NCI-H2227 (cell line): ENCODE results near the gene UQCRQ.
A peak's percentile ranks its signal among the peaks of the same experiment; 100 is the strongest.

Source experiments
- DNase-seq: peaks from one replicate; lab custom pipeline; 2025; ENCODE audit not compliant: unreplicated experiment; lab: John Stamatoyannopoulos, UW

UQCRQ gene

GRCh38 chr5:132866342-132867045 lies at the start of gene UQCRQ, which contains the start of gene GDF9:
Gene UQCRQ (plus strand): TSS chr5:132866642. CDS start chr5:132866882, 240 bp downstream.
Gene GDF9 (minus strand): TSS chr5:132866469. CDS start chr5:132864533, 1,936 bp downstream.
- peak; percentile 96 for DNase-seq

- no peak for DNase-seq
Observed at GRCh38 chr5:132817011-132817410, 49.4 kb upstream of the UQCRQ start.

- peak; percentile 25 for DNase-seq
Observed at GRCh38 chr5:132819468-132819867, 47.0 kb upstream of the UQCRQ start.

- DNase-seq: peak; percentile 89
Observed at GRCh38 chr5:132820162-132820754, 46.2 kb upstream of the UQCRQ start.

GRCh38 chr5:132821350-132821749 lies 45.1 kb upstream of the UQCRQ start:
- DNase-seq: no peak

- DNase-seq: no peak
Observed at GRCh38 chr5:132821791-132822190, 44.7 kb upstream of the UQCRQ start.

GRCh38 chr5:132822650-132823480 lies 43.6 kb upstream of the UQCRQ start:
- no peak for DNase-seq

GRCh38 chr5:132823481-132824050 lies 42.9 kb upstream of the UQCRQ start:
- DNase-seq: no peak

GRCh38 chr5:132824426-132824825 lies 42.0 kb upstream of the UQCRQ start:
- DNase-seq: no peak

- DNase-seq: no peak
Observed at GRCh38 chr5:132825033-132825833, 41.2 kb upstream of the UQCRQ start.

GRCh38 chr5:132825834-132826391 lies 40.5 kb upstream of the UQCRQ start:
- DNase-seq: no peak

GRCh38 chr5:132826424-132827082 lies 39.9 kb upstream of the UQCRQ start:
- DNase-seq: no peak

GRCh38 chr5:132827943-132828673 lies 38.3 kb upstream of the UQCRQ start:
- no peak for DNase-seq

- DNase-seq: no peak
Observed at GRCh38 chr5:132828846-132829494, 37.5 kb upstream of the UQCRQ start.

- DNase-seq: peak; percentile 71
Observed at GRCh38 chr5:132829742-132830435, 36.6 kb upstream of the UQCRQ start.

- peak; percentile 57 for DNase-seq
Observed at GRCh38 chr5:132830436-132831094, 35.9 kb upstream of the UQCRQ start, which contains the start of gene SHROOM1. Gene SHROOM1 (minus strand): TSS chr5:132830647. CDS start chr5:132826140, 4,507 bp downstream.
